Urothelium cell line (cell line): ENCODE data around the gene DCP1A.
"Not testable (repeated sequence)": the region's sequence is repeated elsewhere in the genome, so short reads cannot be mapped to it uniquely, and the experiment has no call there.

Experiments
- DNase-seq: peaks from one replicate; pipeline ENCODE4 v3.0.0; 2011; ENCODE audit warnings: low spot score, mixed read lengths
- FAIRE-seq: peaks from 2 replicates; lab custom pipeline; 2011; peaks lifted over from hg19 to GRCh38; lab: Jason Lieb, UNC

DCP1A gene

DNA sequence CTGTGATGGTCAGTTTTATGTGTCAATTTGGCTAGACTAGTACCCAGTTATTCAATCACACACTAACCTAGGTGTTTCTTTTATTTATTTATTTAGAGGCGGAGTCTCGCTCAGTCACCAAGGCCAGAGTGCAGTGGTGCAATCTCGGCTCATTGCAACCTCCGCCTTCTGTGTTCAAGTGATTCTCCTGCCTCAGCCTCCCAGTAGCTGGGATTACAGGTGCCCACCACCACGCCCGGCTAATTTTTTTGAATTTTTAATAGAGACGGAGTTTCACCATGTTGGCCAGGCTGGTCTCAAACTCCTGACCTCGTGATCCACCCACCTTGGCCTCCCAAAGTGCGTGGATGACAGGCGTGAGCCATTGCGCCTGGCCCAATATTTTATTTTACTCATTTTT lies 78.2 kb downstream of the DCP1A start:
- FAIRE-seq, DNase-seq: not testable (repeated sequence)

DNA sequence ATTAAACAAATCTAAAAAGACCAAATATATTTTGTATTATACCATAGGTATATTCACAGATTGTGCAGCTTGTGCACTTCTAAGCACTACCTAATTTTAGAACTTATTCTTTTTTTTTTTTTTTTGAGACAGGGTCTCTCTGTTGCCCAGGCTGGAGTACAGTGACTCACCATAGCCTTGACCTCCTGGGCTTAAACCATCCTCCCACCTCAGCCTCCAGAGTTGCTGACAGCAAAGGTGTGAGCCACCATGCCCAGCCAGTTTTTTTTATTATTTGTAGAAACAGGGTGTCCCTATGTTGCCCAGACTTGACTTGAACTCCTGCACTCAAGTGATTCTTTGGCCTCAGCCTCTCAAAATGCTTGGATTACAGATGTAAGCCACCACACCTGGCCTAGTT lies 79.6 kb downstream of the DCP1A start:
- DNase-seq (no peak), FAIRE-seq (no peak)

DNA sequence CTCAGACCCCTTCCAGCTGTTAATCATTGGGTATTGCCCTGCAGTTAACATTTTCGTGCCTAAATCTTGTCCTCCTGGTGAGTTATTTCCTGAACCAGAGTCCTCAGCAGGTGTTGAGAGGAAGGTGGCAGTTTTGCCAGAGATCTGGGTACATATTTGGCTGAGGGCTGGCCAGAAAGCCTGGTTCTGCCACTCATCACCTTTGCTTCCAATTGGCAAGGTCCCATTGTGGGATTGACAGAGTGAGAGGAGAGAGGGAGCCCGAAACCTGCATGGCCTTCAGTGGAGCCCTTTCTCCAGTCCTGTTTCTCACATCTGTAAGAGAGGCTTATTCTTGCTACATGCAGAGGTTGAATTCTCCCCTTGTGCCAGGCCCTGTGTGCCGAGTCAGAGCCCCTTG lies 82.6 kb downstream of the DCP1A start:
- DNase-seq (no peak), FAIRE-seq (no peak)

DNA sequence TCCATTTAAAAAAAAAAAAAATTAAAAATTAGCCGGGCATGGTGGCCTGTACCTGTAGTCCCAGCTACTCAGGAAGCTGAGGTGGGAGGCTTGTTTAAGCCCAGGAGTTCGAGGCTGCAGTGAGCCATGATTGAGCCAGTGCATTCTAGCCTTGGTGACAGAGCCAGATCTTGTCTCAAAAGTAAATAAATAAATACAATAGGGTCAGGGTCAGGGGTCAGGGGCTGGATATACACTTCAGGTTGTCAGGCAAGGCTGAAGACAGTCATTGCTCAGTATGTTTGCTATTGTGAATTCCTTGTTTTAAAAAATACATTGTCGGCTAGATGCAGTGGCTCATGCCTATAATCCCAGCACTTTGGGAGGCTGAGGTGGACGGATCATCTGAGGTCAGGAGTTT lies 83.4 kb downstream of the DCP1A start:
- FAIRE-seq: no peak
- DNase-seq: no peak

DNA sequence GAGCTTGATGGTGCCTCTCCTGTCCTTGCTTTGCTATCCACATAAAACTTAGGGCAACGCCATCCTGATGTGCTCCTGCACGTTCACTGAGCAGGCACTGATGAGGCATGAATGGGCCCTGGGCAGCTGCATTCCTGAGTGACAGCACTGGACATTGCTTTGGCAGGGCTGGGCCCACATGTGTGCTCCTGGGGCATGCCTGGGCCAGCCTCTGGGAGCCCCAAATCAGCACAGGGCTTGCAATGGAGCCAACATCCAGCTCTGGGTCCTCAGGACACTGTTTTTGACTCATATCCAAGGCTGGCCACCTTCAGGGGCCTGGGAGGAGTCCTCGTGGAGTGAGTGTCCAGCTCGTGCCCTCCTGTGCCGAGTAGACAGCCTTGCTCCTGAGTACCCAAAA lies 85.6 kb downstream of the DCP1A start:
- FAIRE-seq (no peak), DNase-seq (no peak)

DNA sequence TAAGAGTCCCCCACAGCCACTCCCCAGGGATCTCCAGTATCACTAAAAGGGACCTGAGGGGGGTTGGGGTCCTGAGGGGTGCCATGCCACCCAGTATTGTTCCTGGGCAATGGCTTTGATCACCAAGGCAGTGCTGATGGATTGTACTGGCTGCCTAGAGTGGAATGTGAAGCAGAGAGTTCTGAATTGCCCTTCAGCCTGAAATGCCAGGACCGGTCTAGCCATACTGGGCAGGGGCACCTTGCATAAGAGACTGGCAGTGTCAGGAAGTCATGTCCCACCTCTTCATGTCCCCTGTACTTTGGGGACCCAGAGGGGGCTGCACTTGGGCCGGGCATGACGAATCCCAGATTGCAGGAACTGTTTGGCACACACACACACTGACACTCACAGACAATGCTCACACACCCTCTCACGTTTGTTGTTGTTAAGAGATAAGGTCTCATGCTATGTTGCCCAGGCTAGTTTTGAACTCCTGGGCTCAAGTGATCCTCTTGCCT lies 87.0 kb downstream of the DCP1A start:
- DNase-seq (no peak), FAIRE-seq (no peak)

DNA sequence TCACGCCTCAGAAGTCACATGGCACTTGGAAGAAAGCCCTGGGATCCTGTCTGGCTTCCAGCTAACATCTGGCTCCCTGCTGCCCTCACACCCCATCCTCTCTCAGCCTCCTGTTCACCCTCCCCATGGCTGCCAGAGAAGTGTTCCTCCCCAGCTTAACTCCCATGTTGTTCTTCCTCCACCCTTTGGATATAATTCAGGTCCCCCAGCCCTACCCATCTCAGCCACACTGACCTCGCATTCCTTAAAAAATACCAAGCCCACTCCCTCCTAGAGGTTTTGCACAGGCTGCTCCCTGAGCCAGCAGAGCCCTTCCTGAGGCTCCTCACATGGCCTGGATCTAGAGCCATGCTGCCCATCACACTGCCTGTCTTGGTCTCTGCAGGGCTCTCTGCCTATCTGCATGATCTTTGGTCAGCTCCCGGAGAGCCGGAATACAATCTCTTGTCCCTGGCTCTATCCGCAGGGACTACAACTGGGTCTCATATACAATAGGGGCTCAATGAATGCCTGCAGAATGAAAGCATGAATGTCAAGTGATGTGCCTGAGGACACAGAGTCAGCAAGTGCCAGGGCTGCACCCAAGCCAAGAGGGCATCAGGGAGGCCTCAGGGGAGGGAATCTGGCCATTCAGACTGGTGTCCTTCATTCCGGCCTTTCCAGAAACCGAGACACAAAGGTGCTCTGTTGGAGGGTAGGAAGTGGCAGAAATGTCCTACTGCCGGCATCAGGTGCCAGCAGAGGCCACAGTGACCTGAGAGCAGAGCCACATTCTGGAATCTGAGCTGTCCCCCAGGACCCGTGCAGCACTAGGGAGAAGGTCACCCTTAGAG lies 87.7 kb downstream of the DCP1A start:
- DNase-seq (no peak), FAIRE-seq (no peak)

DNA sequence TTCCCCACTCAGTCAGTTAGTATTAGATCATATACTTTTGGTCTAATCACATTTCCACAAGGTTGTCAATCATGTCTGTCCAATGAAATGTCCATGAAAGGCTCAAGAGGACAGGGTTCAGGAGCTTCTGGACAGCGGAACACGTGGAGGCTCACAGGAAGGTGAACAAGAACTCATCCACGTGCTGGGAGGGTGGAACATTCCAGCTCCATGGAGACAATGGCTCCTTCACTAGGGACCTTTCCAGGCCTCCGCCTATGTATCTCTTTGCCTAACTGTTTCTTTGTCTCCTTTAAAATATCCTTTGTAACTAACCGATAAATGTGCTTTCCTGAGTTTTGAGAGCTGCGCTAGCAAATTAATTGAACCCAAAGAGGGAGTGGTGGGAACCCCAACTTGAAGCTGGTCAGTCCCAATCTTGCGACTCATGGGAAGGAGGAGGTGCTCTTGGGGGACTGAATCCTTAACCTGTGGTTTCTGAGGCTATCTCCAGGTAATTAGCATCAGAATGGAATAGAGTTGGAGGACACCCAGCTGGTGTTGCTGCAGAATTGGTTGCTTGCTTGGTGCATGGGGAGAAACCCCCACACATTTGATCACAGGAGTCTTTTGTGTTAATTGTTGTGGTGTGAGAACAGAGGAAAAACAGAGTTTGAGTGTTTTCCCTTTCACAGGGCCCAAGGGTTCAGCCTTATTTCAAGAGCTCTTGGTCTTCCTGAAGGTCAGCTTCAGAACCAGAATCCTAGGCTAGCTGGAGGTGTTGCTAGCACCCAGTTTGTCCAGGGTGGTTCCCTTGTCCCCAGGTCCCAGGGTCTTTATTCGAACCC lies 88.5 kb downstream of the DCP1A start:
- FAIRE-seq (no peak), DNase-seq (no peak)

DNA sequence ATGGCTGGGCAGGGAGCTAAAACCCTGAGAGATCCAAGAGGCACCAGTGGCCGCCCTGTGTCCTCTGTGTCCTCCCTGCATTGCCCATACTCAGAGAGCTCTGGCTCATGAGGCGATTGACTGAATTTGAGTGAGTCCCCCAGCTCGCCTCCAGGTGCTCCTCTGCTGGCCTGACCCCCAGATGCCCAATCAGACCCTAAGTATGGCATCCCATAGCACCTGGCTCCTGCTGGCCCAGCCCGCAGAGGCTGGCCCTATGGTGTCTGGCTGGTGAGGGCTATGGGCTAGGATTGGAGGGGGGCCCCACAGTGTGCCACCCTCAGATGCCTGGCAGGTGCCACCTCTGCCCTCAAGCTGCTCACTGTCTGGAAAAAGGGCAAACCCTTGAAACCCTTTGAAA lies 89.9 kb downstream of the DCP1A start:
- FAIRE-seq (no peak), DNase-seq (no peak)

DNA sequence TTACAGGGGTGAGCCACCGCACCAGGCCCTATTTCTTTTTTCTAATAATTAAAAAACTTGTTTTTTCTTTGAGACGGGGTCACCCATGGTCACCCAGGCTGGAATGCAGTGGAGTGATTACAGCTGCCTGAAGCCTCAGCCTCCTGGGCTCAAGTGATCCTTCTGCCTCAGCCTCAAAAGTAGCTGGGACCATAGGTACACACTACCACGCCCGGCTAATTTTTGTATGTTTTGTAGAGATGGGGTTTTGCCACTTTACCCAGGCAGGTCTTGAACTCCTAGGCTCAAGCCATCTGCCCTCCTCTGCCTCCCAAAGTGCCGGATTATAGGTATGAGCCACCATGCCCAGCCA lies 90.7 kb downstream of the DCP1A start:
- FAIRE-seq: no peak

DNA sequence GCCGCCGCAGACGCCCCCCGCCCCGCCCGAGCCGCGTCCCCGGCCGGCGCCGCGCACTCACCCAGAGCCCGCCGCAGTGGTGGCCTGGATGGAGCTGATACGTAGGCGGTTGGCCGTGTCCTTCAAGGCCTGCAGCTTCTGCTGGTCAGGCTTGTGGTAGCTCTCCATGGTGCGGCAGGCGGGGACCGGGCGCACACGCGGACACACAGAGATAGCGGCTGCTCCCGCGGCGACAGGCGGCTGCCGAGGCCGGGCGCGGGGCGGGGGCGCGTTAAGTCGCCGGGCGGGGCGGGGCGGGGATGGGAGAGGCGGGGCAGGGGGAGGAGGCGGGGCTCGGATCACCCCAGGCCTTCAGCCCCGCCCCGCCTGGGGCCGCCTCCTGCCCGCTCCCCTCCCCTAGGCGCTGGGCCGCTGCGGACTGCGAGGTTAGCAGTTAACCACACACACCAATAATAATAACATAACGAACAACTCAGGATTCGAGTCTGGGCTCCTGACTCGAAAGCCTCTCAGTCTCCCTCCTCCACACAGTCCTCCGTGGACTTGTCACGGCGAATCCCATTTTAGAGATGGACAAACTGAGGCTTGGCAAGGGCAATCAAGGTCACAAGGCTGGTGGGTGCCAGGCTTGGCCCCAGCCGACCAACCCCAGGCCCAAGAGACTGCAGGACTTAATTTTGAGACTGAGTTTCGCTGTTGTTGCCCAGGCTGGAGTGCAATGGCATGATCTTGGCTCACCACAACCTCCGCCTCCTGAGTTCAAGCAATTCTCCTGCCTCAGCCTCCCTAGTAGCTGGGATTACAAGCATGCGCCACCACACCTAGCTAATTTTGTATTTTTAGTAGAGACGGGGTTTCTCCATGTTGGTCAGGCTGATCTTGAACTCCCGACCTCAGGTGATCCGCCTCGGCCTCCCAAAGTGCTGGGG lies 91.3 kb downstream of the DCP1A start, which contains the start of gene TKT:
Gene TKT, minus strand, starts transcription at position 248 of the 929 bp plus-strand sequence. Its CDS starts 80 bp downstream, at position 168.
- DNase-seq (peak; percentile 98), FAIRE-seq (peak; percentile 5)

More for the DNA sequence above, 90.7 kb downstream of the DCP1A start:
- DNase-seq: no peak

DNA sequence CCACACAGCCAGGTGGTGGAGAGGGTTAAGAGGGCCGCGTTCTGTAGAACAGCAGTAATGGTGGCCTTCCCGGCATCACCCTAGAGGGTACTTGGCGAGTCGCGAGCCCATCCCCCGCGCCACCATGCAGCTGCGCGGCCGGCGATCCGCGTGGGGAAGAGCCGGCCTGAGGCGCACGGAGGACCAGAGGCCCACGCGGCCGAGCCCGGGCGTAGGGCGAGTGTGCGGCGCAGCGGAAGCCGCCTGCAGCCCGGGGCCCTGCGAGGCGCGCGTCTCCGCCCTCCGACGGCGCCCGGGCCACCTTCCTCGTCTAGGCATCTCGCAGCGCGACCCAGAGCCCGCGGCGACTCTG lies 91.9 kb downstream of the DCP1A start:
- FAIRE-seq (no peak), DNase-seq (peak; percentile 52)

DNA sequence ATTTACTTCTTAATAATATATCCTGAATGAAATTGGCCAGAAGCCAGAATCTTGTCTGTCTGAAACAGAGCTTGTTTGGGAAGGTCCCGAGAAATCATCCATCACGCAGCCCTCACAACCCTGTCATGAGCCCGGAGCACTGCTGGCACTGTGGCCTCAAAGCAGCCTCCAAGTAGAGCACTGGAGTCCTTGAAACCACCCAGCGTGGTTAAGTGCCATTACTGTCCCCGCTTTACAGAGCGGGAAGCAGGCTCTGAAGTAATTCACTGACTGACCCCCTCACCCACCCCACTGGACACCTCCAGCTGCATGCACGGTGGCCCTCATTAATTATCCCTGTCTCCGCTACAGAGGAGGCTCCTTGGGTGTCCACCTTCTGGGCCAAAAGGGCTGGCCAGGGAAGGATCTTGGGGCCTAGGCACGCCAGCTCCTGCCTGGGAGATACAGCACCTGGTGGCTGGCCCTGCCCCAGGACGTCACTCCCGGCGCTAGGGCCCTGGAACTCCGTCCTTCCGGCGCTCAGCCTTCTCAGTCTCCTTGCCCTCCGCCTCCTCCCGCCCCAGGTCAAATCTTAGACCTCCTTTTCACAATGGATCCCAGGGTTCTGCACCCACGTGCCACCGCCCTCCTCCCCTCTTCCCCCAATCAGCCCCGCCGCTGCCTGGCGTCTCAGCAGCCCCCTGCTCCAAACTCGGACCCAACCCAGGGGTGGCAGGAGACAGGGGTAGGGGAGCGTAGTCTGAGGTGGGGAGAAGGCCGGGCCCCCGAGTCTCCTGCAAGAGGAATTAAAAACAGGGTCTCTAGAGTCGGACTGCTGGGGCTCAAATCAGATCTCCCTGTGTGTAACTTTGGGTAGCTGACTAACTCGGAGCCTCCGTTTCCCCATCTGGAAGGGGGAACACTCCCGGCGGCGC lies 92.6 kb downstream of the DCP1A start:
- FAIRE-seq: no peak
- DNase-seq: peak; percentile 81

DNA sequence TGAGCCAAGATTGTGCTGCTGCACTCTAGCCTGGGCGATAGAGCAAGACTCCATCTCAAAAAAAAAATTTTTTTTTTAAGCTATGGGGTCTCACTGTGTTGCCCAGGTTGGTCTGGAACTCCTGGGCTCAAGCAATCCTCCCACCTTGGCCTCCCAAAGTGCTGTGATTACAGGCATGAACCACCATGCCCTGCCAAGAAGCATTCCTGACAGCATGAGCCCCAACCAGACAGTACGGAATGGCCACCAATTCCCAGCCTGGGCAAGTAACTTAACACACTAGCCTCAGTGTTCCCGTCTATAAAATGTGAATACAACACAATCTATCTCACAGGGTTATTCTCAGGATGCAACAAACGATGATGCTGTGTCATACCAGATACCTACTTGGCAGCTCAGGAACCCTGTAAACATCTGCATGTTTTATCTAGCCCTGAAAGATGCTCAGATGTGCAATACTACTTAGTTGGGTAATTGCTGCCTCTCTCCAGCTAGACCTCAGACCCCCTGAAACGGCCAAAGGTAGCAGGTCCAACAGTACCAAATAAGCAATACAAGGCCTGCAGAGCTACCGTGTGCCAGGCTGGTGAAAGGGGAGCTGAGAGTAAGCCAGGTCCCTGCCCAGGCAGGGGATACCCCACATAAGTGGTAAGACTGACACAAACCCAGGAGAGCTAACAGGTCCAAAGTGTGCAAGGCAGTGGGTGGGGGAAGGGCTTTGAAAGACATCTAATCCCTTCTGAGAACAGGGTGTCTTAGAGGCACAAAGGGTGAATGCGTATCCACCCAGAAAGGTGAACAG lies 93.4 kb downstream of the DCP1A start:
- FAIRE-seq (no peak), DNase-seq (no peak)

DNA sequence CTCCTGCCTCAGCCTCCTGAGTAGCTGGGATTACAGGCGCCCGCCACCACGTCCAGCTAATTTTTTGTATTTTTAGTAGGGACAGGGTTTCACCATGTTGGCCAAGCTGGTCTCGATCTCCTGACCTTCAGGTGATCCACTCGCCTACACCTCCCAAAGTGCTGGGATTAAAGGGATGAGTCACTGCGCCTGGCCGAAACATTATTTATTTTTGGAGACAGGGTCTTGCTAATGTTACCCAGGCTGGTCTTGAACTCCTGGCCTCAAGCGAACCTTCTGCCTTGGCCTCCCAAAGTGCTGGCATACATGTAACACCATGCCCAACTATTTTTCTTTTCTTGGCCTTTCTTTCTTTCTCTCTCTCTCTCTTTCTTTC lies 94.4 kb downstream of the DCP1A start:
- FAIRE-seq, DNase-seq: not testable (repeated sequence)

DNA sequence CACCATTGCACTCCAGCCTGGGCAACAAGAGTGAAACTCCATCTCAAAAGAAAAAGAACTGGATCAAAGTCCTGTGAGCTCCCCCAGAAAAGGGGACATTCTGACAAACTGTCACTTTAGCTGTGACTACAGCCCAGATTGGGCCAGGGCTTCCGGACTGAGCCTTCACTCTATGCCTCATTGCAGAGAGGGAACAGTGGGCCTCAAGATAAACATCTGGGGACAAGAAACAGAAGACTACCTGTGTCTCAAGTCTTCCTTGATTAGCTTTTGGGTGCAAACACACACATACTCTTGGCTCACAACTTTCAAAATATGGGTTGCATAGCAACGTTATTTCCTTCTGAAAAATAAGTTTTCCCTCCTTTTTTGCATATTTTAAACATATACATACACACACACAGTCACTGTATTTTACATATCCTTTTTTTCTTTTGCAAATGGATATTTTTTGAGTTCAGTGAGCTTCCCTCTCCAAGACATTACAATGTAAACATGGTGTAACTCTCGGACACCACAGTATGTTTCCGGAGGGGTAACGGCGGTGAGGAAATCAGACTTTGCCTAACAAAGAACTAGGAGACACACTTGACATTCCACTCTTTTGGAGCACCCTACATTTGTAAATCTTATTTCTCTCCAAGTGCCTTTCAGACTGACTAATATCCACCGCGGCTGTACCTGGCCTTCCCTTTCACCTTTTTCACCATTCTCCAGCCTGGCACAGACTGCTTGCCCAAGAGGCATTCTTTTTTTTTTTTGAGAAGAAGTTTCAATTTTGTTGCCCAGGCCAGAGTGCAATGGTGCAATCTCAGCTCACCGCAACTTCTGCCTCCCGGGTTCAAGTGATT lies 95.0 kb downstream of the DCP1A start:
- FAIRE-seq (no peak), DNase-seq (no peak)

DNA sequence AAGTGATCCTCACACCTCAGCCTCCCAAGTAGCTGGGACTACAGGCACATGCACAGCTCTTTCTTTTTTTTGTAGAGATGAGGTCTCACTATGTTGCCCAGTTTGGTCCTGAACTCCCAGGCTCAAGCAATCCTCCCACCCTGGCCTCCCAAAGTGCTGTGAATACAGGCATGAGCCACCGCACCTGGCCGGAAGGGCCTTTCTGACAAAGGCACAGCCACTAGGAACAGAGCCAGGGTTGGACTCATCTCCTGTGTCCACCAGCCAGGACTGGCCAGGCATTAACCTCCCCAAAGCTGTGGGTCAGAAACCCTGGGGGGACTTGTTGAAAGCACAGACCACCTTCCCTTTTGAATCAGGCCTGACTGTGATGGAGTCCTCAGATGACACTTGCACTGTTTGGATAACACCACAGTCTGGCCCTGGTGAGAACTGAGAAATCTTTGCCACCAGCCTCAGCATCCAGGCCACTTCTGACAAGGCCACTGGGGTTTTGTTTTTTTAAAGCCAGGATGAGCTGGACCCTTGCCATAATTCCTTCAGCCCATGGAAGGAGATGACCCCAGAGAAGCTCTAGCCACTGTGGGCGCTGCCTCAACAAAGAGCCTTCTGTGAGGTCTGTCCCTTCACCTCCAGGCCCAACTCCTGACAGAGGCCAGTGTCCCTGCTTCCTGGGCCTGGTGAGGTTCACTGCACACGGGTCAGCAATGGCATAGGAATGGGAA lies 96.3 kb downstream of the DCP1A start:
- FAIRE-seq (no peak), DNase-seq (no peak)
